ENCODE results near the gene PRDX6.
"Not testable (repeated sequence)": the region's sequence is repeated elsewhere in the genome, so short reads cannot be mapped to it uniquely, and the experiment has no call there.

Gene PRDX6

DNA sequence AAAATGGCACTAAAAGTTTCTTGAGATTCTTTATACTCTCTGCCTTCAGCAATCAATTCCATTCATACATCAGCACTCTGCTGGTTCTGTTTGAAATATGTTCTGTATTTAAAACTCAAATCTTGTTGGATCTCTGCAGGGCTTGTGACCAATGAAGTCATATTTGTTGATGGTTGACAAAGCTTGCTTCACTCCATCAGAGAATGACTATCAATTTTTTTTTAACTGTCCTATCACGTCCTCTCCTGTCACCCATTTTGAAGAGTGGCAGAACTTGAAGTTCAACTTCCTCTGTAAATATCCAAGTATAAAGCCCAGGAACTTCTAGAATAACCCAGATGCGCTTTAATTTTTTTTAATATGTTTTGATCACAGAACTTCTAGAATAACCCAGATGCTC, 10.9 kb downstream of the PRDX6 start:
- no peaks in the 10 kb centered on the region for H3K4me1 Mint-ChIP-seq
- peaks cover 4% of the 10 kb centered on the region for H3K9me3 Mint-ChIP-seq
- peaks cover 80% of the 10 kb centered on the region for H3K36me3 Mint-ChIP-seq (ENCODE audit: low read depth)
- DNase-seq, result no peak
- TF ChIP-seq, protein P1, sequence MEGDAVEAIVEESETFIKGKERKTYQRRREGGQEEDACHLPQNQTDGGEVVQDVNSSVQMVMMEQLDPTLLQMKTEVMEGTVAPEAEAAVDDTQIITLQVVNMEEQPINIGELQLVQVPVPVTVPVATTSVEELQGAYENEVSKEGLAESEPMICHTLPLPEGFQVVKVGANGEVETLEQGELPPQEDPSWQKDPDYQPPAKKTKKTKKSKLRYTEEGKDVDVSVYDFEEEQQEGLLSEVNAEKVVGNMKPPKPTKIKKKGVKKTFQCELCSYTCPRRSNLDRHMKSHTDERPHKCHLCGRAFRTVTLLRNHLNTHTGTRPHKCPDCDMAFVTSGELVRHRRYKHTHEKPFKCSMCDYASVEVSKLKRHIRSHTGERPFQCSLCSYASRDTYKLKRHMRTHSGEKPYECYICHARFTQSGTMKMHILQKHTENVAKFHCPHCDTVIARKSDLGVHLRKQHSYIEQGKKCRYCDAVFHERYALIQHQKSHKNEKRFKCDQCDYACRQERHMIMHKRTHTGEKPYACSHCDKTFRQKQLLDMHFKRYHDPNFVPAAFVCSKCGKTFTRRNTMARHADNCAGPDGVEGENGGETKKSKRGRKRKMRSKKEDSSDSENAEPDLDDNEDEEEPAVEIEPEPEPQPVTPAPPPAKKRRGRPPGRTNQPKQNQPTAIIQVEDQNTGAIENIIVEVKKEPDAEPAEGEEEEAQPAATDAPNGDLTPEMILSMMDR (IDR thresholded peaks at IDR 0.05), result no peak
- no peak overlapping the region for H3K27ac Mint-ChIP-seq
- no peaks in the 10 kb centered on the region for H3K27me3 Mint-ChIP-seq (ENCODE audit: low read depth, poor library complexity)
- no peak overlapping the region for H3K4me3 Mint-ChIP-seq

DNA sequence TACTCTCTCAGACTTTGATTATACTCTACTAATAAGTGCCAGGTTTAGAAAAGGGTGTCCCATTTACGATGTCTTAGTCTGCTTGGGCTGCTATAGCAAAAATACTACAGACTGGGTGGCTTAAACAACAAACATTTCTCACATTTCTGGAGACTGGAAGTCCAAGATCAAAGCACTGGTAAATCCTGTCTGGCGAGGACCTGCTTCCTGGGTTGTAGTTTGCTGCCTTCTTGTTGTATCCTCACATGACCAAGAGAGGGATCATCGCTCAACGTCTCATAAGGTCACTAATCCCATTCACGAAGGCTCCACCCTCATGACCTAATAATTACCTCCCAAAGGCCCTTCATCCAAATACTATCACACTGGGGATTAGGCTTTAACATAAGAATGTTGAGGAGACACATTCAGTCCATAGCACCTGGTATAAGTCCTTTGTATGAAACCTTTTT, 12.0 kb downstream of the PRDX6 start:
- Mint-ChIP-seq H3K4me1 (no peaks in the 10 kb centered on the region), H3K27me3 (ENCODE audit: low read depth, poor library complexity) (no peaks in the 10 kb centered on the region), H3K27ac (no peak overlapping the region), H3K4me3 (no peak overlapping the region), H3K36me3 (ENCODE audit: low read depth) (peaks cover 80% of the 10 kb centered on the region), H3K9me3 (peaks cover 16% of the 10 kb centered on the region)
- no peak for DNase-seq
- TF ChIP-seq, protein P1 (IDR thresholded peaks at IDR 0.05), result no peak

- no peaks in the 10 kb centered on the region for H3K27me3 Mint-ChIP-seq (ENCODE audit: low read depth, poor library complexity)
- H3K4me3 Mint-ChIP-seq, result no peak overlapping the region
- TF ChIP-seq, protein P1 (IDR thresholded peaks at IDR 0.05), result no peak
- no peak overlapping the region for H3K27ac Mint-ChIP-seq
- DNase-seq, result no peak
- peaks cover 22% of the 10 kb centered on the region for H3K9me3 Mint-ChIP-seq
- peaks cover 73% of the 10 kb centered on the region for H3K36me3 Mint-ChIP-seq (ENCODE audit: low read depth)
- H3K4me1 Mint-ChIP-seq, result no peaks in the 10 kb centered on the region
Observed at GRCh38 chr1:173489929-173490328, 12.8 kb downstream of the PRDX6 start.

GRCh38 chr1:173491508-173491907, 14.4 kb downstream of the PRDX6 start:
- Mint-ChIP-seq H3K36me3 (ENCODE audit: low read depth) (peaks cover 58% of the 10 kb centered on the region), H3K27me3 (ENCODE audit: low read depth, poor library complexity) (no peaks in the 10 kb centered on the region), H3K27ac (no peak overlapping the region), H3K9me3 (peaks cover 31% of the 10 kb centered on the region), H3K4me1 (no peaks in the 10 kb centered on the region), H3K4me3 (no peak overlapping the region)
- DNase-seq, result no peak
- TF ChIP-seq, protein P1 (IDR thresholded peaks at IDR 0.05), result no peak

- not testable (repeated sequence) for DNase-seq; H3K4me3 Mint-ChIP-seq; H3K4me1 Mint-ChIP-seq; H3K27me3 Mint-ChIP-seq (ENCODE audit: low read depth, poor library complexity); H3K27ac Mint-ChIP-seq
- peaks cover 40% of the 10 kb centered on the region for H3K9me3 Mint-ChIP-seq
- peaks cover 44% of the 10 kb centered on the region for H3K36me3 Mint-ChIP-seq (ENCODE audit: low read depth)
Observed at GRCh38 chr1:173493125-173493524, 16.0 kb downstream of the PRDX6 start.

GRCh38 chr1:173495609-173496267, 18.6 kb downstream of the PRDX6 start:
- peaks cover 40% of the 10 kb centered on the region for H3K9me3 Mint-ChIP-seq
- TF ChIP-seq, protein P1 (IDR thresholded peaks at IDR 0.05), result no peak
- H3K4me1 Mint-ChIP-seq, result no peaks in the 10 kb centered on the region
- H3K36me3 Mint-ChIP-seq (ENCODE audit: low read depth), result peaks cover 18% of the 10 kb centered on the region
- DNase-seq, result no peak
- no peak overlapping the region for H3K4me3 Mint-ChIP-seq
- H3K27ac Mint-ChIP-seq, result no peak overlapping the region
- H3K27me3 Mint-ChIP-seq (ENCODE audit: low read depth, poor library complexity), result peaks cover 4% of the 10 kb centered on the region

All from nephron progenitor cell (in vitro differentiated cells).